GM19372 (cell line): ENCODE data around the gene EMC6.

Experiments
- ATAC-seq: cut with Tn5 transposase; IDR thresholded peaks from one replicate; pipeline ENCODE4 v1.9.1; 2021; ENCODE audit warnings: mild to moderate bottlenecking, low read depth, moderate library complexity; ENCODE audit not compliant: unreplicated experiment

Gene EMC6

GRCh38 chr17:3668279-3669084 lies at the start of gene EMC6, which contains the start of gene TAX1BP3:
Gene EMC6, plus strand, starts transcription at chr17:3668812. Its CDS starts 335 bp downstream, at chr17:3669147.
Gene TAX1BP3, minus strand, starts transcription at chr17:3668578. Its CDS starts 52 bp downstream, at chr17:3668526.
- ATAC-seq, result peak; percentile 88

- ATAC-seq, result no peak
Observed at GRCh38 chr17:3621146-3621720, 47.4 kb upstream of the EMC6 start.

- ATAC-seq, result no peak
Observed at GRCh38 chr17:3622977-3623594, 45.5 kb upstream of the EMC6 start.

- no peak for ATAC-seq
Observed at GRCh38 chr17:3626831-3627768, 41.5 kb upstream of the EMC6 start.

GRCh38 chr17:3627769-3628167 lies 40.8 kb upstream of the EMC6 start:
- no peak for ATAC-seq

- ATAC-seq, result no peak
Observed at GRCh38 chr17:3630781-3631180, 37.8 kb upstream of the EMC6 start.

- ATAC-seq, result no peak
Observed at GRCh38 chr17:3632287-3632686, 36.3 kb upstream of the EMC6 start.

- ATAC-seq, result no peak
Observed at GRCh38 chr17:3635474-3636153, 33.0 kb upstream of the EMC6 start.

- ATAC-seq, result peak; percentile 90
Observed at GRCh38 chr17:3636154-3636907, 32.3 kb upstream of the EMC6 start, which contains the start of the genes CTNS and SHPK. Gene CTNS, plus strand, starts transcription at chr17:3636760. Its CDS starts 3,447 bp downstream, at chr17:3640207. Gene SHPK, minus strand, starts transcription at chr17:3636250. Its CDS starts 31 bp downstream, at chr17:3636219.

GRCh38 chr17:3636908-3637373 lies 31.7 kb upstream of the EMC6 start:
- no peak for ATAC-seq

- no peak for ATAC-seq
Observed at GRCh38 chr17:3639981-3640596, 28.5 kb upstream of the EMC6 start.

- no peak for ATAC-seq
Observed at GRCh38 chr17:3641014-3641413, 27.6 kb upstream of the EMC6 start.

GRCh38 chr17:3641717-3642486 lies 26.7 kb upstream of the EMC6 start:
- no peak for ATAC-seq

GRCh38 chr17:3643889-3644349 lies 24.7 kb upstream of the EMC6 start:
- ATAC-seq, result no peak

GRCh38 chr17:3645310-3645709 lies 23.3 kb upstream of the EMC6 start:
- no peak for ATAC-seq

GRCh38 chr17:3647251-3647650 lies 21.4 kb upstream of the EMC6 start:
- no peak for ATAC-seq

GRCh38 chr17:3647769-3648555 lies 20.6 kb upstream of the EMC6 start:
- ATAC-seq, result no peak
